Activated naive CD8-positive, alpha-beta T cell (primary cell): ENCODE data around the gene DRD1.
"Not testable (repeated sequence)": the region's sequence is repeated elsewhere in the genome, so short reads cannot be mapped to it uniquely, and the experiment has no call there.

Experiments
- H3K27ac Mint-ChIP-seq: one replicate; pipeline ENCODE4 v1.8.0; 2021; ENCODE audit warnings: mixed read lengths
- H3K27me3 Mint-ChIP-seq: one replicate; pipeline ENCODE4 v1.8.0; 2021; ENCODE audit warnings: mixed read lengths
- H3K36me3 Mint-ChIP-seq: one replicate; pipeline ENCODE4 v1.8.0; 2021; ENCODE audit warnings: mixed read lengths
- H3K4me1 Mint-ChIP-seq: one replicate; pipeline ENCODE4 v1.8.0; 2021; ENCODE audit warnings: low read depth, mixed read lengths
- H3K4me3 Mint-ChIP-seq: one replicate; pipeline ENCODE4 v1.8.0; 2021; ENCODE audit warnings: mild to moderate bottlenecking, mixed read lengths
- H3K9me3 Mint-ChIP-seq: one replicate; pipeline ENCODE4 v1.8.0; 2021; ENCODE audit warnings: low read depth, mixed read lengths

DRD1 gene

GRCh38 chr5:175422058-175422457, 21.9 kb downstream of the DRD1 start:
- peaks cover 19% of the 10 kb centered on the region for H3K27me3 Mint-ChIP-seq
- H3K4me3 Mint-ChIP-seq, result no peak overlapping the region
- H3K27ac Mint-ChIP-seq, result no peak overlapping the region
- peaks cover 2% of the 10 kb centered on the region for H3K36me3 Mint-ChIP-seq
- H3K4me1 Mint-ChIP-seq, result no peaks in the 10 kb centered on the region
- H3K9me3 Mint-ChIP-seq, result no peaks in the 10 kb centered on the region

- Mint-ChIP-seq H3K36me3 (peaks cover 4% of the 10 kb centered on the region), H3K4me1 (no peaks in the 10 kb centered on the region), H3K9me3 (peaks cover 4% of the 10 kb centered on the region), H3K27me3 (peaks cover 18% of the 10 kb centered on the region), H3K4me3 (no peak overlapping the region), H3K27ac (no peak overlapping the region)
Measured at GRCh38 chr5:175420383-175420782, 23.6 kb downstream of the DRD1 start.

GRCh38 chr5:175418251-175418650, 25.7 kb downstream of the DRD1 start:
- H3K4me1 Mint-ChIP-seq, result no peaks in the 10 kb centered on the region
- no peak overlapping the region for H3K27ac Mint-ChIP-seq
- H3K9me3 Mint-ChIP-seq, result peaks cover 4% of the 10 kb centered on the region
- H3K4me3 Mint-ChIP-seq, result no peak overlapping the region
- H3K36me3 Mint-ChIP-seq, result peaks cover 4% of the 10 kb centered on the region
- peaks cover 19% of the 10 kb centered on the region for H3K27me3 Mint-ChIP-seq

GRCh38 chr5:175417384-175417783, 26.6 kb downstream of the DRD1 start:
- Mint-ChIP-seq H3K4me3 (no peak overlapping the region), H3K4me1 (no peaks in the 10 kb centered on the region), H3K36me3 (peaks cover 4% of the 10 kb centered on the region), H3K9me3 (peaks cover 4% of the 10 kb centered on the region), H3K27me3 (peaks cover 16% of the 10 kb centered on the region), H3K27ac (no peak overlapping the region)

GRCh38 chr5:175415303-175415702, 28.7 kb downstream of the DRD1 start:
- Mint-ChIP-seq H3K27ac (no peak overlapping the region), H3K27me3 (peaks cover 11% of the 10 kb centered on the region), H3K4me3 (no peak overlapping the region), H3K36me3 (peaks cover 2% of the 10 kb centered on the region), H3K9me3 (peaks cover 4% of the 10 kb centered on the region), H3K4me1 (no peaks in the 10 kb centered on the region)

- no peak overlapping the region for H3K4me3 Mint-ChIP-seq
- no peak overlapping the region for H3K27ac Mint-ChIP-seq
- no peaks in the 10 kb centered on the region for H3K4me1 Mint-ChIP-seq
- peaks cover 4% of the 10 kb centered on the region for H3K9me3 Mint-ChIP-seq
- peaks cover 9% of the 10 kb centered on the region for H3K27me3 Mint-ChIP-seq
- H3K36me3 Mint-ChIP-seq, result peaks cover 2% of the 10 kb centered on the region
Measured at GRCh38 chr5:175410926-175411325, 33.1 kb downstream of the DRD1 start.

- H3K36me3 Mint-ChIP-seq, result no peaks in the 10 kb centered on the region
- no peak overlapping the region for H3K27ac Mint-ChIP-seq
- no peak overlapping the region for H3K4me3 Mint-ChIP-seq
- peaks cover 3% of the 10 kb centered on the region for H3K27me3 Mint-ChIP-seq
- no peaks in the 10 kb centered on the region for H3K4me1 Mint-ChIP-seq
- peaks cover 8% of the 10 kb centered on the region for H3K9me3 Mint-ChIP-seq
Measured at GRCh38 chr5:175406300-175406699, 37.7 kb downstream of the DRD1 start.

GRCh38 chr5:175397590-175398297, 46.2 kb downstream of the DRD1 start:
- peaks cover 13% of the 10 kb centered on the region for H3K27me3 Mint-ChIP-seq
- not testable (repeated sequence) for H3K4me1 Mint-ChIP-seq, H3K9me3 Mint-ChIP-seq, H3K4me3 Mint-ChIP-seq, H3K36me3 Mint-ChIP-seq, H3K27ac Mint-ChIP-seq

- H3K36me3 Mint-ChIP-seq, H3K9me3 Mint-ChIP-seq, H3K27ac Mint-ChIP-seq, H3K4me1 Mint-ChIP-seq, H3K4me3 Mint-ChIP-seq: not testable (repeated sequence)
- peaks cover 13% of the 10 kb centered on the region for H3K27me3 Mint-ChIP-seq
Measured at GRCh38 chr5:175395430-175395829, 48.6 kb downstream of the DRD1 start.

GRCh38 chr5:175394601-175395000, 49.4 kb downstream of the DRD1 start:
- H3K27me3 Mint-ChIP-seq, result peaks cover 10% of the 10 kb centered on the region
- no peak overlapping the region for H3K4me3 Mint-ChIP-seq
- no peaks in the 10 kb centered on the region for H3K36me3 Mint-ChIP-seq
- no peak overlapping the region for H3K27ac Mint-ChIP-seq
- H3K4me1 Mint-ChIP-seq, result no peaks in the 10 kb centered on the region
- no peaks in the 10 kb centered on the region for H3K9me3 Mint-ChIP-seq

- peaks cover 10% of the 10 kb centered on the region for H3K27me3 Mint-ChIP-seq
- no peaks in the 10 kb centered on the region for H3K9me3 Mint-ChIP-seq
- no peak overlapping the region for H3K27ac Mint-ChIP-seq
- no peak overlapping the region for H3K4me3 Mint-ChIP-seq
- no peaks in the 10 kb centered on the region for H3K4me1 Mint-ChIP-seq
- no peaks in the 10 kb centered on the region for H3K36me3 Mint-ChIP-seq
Measured at GRCh38 chr5:175393897-175394296, 50.1 kb downstream of the DRD1 start.

GRCh38 chr5:175392236-175392635, 51.7 kb downstream of the DRD1 start:
- no peaks in the 10 kb centered on the region for H3K4me1 Mint-ChIP-seq
- no peak overlapping the region for H3K27ac Mint-ChIP-seq
- H3K27me3 Mint-ChIP-seq, result peaks cover 12% of the 10 kb centered on the region
- H3K9me3 Mint-ChIP-seq, result no peaks in the 10 kb centered on the region
- no peaks in the 10 kb centered on the region for H3K36me3 Mint-ChIP-seq
- H3K4me3 Mint-ChIP-seq, result no peak overlapping the region

- Mint-ChIP-seq H3K27ac (no peak overlapping the region), H3K9me3 (no peaks in the 10 kb centered on the region), H3K4me3 (no peak overlapping the region), H3K27me3 (peaks cover 6% of the 10 kb centered on the region), H3K36me3 (no peaks in the 10 kb centered on the region), H3K4me1 (no peaks in the 10 kb centered on the region)
Measured at GRCh38 chr5:175390352-175391083, 53.5 kb downstream of the DRD1 start.
